Skeletal muscle tissue (tissue), 4 donors: ENCODE measurements around the gene LSM14B. TPM values are rescaled to one million over a fixed set of nuclear protein-coding genes. Genes with fewer than 3 reads are reported as not detected.

ENCODE experiments used
- H3K27ac ChIP-seq: one replicate; pipeline ENCODE4 v1.7.0; 2013; ENCODE audit warnings: mild to moderate bottlenecking, low read depth, low read length, inconsistent platforms
- H3K27me3 ChIP-seq, 3 donors: one replicate each; pipeline ENCODE4 v1.7.0; 2013; ENCODE audit warnings: low read length in 3 of 3; ENCODE audit not compliant: control insufficient read depth in 3 of 3, insufficient read depth in 3 of 3
- H3K36me3 ChIP-seq, 3 donors: one replicate each; pipeline ENCODE4 v1.7.0; 2013; ENCODE audit warnings: low read length in 3 of 3; ENCODE audit not compliant: control insufficient read depth in 3 of 3, insufficient read depth in 3 of 3
- H3K4me1 ChIP-seq, 3 donors: one replicate each; pipeline ENCODE4 v1.7.0; 2013; ENCODE audit warnings: low read length in 3 of 3, mild to moderate bottlenecking in 3 of 3; ENCODE audit not compliant: control insufficient read depth in 3 of 3, insufficient read depth in 3 of 3
- H3K4me3 ChIP-seq, 3 donors: one replicate each; pipeline ENCODE4 v1.7.0; 2013; ENCODE audit warnings: low read length in 3 of 3
- H3K9ac ChIP-seq, 3 donors: one replicate each; pipeline ENCODE4 v1.7.0; 2013; ENCODE audit warnings: low read length in 3 of 3, mild to moderate bottlenecking in 3 of 3, moderate library complexity in 2 of 3, low read depth in 1 of 3
- H3K9me3 ChIP-seq, 3 donors: one replicate each; pipeline ENCODE4 v1.7.0; 2013; ENCODE audit warnings: low read length in 3 of 3; ENCODE audit not compliant: control insufficient read depth in 3 of 3
- total RNA-seq: library from RNA; depleted of rRNA; stranded (reverse); fragments of >200 nt; gene quantifications from one replicate; pipeline ENCODE4 v1.2.3, GENCODE V29; 2014
- donor health status: Osteomylitis.

The LSM14B gene
- total RNA-seq, 1 donor from 2014 or later, result 53.8 TPM

DNA sequence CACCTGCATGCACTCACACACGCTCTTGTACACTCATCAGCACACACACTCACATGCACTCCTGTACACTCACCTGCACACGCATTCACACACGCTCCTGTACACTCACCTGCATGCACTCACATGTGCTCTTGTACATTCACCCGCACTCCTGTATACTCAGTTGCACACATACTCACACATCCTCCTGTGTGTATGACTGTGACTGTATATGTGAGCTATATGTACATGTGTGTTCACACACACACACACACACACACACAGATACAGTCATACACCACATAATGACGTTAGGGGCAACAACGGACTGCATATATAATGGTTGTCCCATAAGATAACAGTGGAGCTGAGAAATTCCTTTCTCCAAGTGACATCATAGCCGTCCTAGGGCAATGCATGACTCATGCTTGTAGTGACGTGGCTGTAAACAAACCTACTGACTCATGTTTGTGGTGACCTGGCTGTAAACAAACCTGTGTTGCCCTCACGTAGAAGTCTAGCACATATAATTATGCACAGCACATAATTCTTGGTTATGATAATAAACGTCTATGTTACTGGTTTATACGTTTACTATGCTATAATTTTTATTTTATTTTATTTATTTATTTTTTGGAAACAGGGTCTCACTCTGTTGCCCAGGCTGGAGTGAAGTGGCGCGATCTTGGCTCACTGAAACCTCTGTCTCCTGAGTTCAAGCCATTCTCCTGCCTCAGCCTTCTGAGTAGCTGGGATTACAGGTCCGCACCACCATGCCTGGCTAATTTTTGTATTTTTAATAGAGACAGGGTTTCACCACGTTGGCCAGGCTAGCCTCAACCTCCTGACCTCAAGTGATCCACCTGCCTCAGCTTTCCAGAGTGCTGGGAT lies 33.8 kb upstream of the LSM14B start:
- Histone ChIP-seq H3K4me1 (peaks cover 0 to 13% (median 8%) of the 10 kb centered on the region in 3 donors), H3K27me3 (peaks cover 10 to 17% (median 11%) of the 10 kb centered on the region in 3 donors), H3K4me3 (no peak overlapping the region), H3K36me3 (no peaks in the 10 kb centered on the region), H3K27ac (no peak overlapping the region), H3K9me3 (no peaks in the 10 kb centered on the region), H3K9ac (no peak overlapping the region)

DNA sequence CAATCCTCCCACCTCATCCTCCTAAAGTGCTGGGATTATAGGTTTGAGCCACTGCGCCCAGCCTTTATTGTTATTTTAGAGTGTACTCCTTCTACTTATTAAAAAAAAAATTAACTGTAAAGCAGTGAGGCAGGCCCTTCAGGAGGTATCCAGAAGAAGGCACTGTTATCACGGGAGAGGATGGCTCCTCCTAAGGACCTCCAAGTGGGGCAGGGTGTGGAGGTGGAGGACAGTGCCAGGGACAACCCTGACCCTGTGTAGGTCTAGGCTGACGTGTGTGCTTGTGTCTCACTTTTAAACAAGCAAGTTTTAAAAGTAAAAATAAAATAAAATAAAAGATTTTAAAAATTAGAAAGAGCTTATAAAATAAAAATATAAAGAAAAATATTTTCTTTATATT lies 32.9 kb upstream of the LSM14B start:
- H3K36me3 ChIP-seq, result no peaks in the 10 kb centered on the region
- H3K9me3 ChIP-seq, result no peaks in the 10 kb centered on the region
- H3K9ac ChIP-seq, result no peak overlapping the region
- H3K27me3 ChIP-seq, result peaks cover 11 to 17% (median 12%) of the 10 kb centered on the region in 3 donors
- no peak overlapping the region for H3K27ac ChIP-seq
- peaks cover 0 to 13% (median 8%) of the 10 kb centered on the region in 3 donors for H3K4me1 ChIP-seq
- no peak overlapping the region for H3K4me3 ChIP-seq

DNA sequence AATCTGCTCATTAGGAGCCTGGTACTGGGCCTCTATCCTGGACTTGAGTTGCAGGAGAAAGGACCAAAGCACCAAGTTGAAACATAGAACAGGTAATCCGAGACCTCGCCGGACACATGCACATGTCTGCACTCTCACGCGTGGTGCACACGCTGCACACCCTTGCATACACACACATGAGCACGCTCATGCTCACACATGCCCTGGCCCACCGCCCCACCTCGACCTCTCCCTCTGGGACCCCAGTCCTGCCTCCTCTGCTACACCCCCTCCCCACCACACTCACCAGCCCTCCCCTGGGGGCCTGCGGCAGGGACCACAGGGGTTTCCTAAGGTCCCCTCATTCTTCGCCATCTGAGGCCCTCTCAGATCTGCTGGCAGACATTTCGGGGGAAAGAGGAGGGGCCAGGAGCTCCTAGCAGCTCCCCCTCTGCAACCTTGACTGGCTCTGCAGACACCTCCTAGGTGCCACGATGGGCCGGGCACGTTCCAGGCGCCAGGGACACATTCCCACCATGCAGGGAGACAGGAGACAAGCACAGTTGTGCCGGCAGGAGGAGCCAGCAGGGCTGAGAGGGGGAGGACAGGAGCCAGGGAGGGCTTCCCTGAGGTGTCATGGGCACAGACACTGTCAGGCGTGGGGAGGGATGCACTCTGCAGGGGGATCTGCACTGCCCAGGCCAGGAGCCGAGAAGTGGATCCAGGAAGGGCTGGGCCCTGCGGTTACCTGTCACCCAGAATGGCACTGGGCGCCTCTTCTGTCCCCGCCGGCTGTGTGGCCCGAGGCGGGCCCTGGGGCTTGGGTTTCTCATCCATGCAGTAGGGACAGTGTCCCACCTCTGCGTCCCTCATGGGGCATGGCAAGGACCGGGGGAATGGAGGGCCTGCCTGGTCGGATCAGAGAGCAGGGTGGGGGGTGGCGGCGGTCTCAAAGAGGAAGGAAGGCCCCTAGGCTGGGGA lies 25.6 kb upstream of the LSM14B start:
- H3K36me3 ChIP-seq, result no peaks in the 10 kb centered on the region
- H3K4me1 ChIP-seq, result no peaks in the 10 kb centered on the region
- peaks cover 0 to 8% (median 6%) of the 10 kb centered on the region in 3 donors for H3K27me3 ChIP-seq
- H3K9ac ChIP-seq, result no peak overlapping the region
- H3K27ac ChIP-seq, result no peak overlapping the region
- no peak overlapping the region for H3K4me3 ChIP-seq
- H3K9me3 ChIP-seq, result peaks cover 2 to 9% (median 4%) of the 10 kb centered on the region in 3 donors

DNA sequence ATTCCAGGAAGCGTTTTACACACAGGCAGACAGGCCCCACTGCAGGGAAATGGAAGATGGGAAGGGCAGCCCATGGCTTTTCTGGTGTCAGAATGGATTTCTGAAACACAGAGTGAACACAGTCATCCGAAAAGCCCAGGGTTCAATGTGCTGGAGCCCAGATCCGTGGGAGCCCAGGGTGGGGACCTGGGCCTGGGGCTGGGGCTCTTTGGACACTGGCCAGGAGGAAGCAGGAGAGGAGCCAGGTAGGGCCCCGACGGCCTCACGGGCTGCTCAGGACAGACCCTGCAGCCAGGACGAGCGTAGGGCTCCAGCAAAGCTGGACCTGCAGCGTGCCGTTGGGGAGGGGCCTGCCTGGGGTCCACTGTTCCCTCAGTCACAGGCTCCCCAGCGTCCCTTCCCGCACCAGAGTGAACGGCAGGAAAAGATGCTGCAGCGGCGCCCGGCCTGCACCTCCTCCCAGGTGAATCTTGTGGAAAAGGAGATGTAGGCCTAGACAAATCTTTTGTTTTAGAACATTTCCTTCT lies 24.3 kb upstream of the LSM14B start:
- H3K27me3 ChIP-seq, result peaks cover 0 to 8% (median 8%) of the 10 kb centered on the region in 3 donors
- peaks cover 2 to 12% (median 4%) of the 10 kb centered on the region in 3 donors for H3K9me3 ChIP-seq
- H3K36me3 ChIP-seq, result no peaks in the 10 kb centered on the region

DNA sequence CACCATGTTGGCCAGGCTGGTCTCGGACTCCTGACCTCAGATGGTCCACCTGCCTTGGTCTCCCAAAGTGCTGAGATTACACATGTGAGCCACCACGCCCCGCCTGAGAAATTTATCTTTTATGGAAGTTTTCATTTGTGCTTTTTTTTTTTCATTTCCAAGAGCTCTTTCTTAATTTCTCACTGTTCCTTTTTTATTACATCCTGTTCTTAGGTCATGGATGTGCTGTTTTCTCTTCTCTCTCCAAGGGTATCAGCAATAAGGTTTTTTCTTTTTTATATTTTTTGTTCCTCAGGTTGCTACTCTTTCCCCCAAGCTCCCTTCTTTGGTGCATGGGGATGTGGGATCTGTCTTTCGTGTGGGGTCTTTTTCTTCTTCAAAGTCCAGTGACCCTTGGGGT lies 21.2 kb upstream of the LSM14B start:
- H3K4me1 ChIP-seq, result no peaks in the 10 kb centered on the region
- H3K9me3 ChIP-seq, result peaks cover 2 to 12% (median 4%) of the 10 kb centered on the region in 3 donors
- H3K36me3 ChIP-seq, result no peaks in the 10 kb centered on the region
- H3K4me3 ChIP-seq, result no peak overlapping the region
- H3K27me3 ChIP-seq, result peaks cover 0 to 15% (median 9%) of the 10 kb centered on the region in 3 donors
- H3K9ac ChIP-seq, result no peak overlapping the region
- H3K27ac ChIP-seq, result no peak overlapping the region

More for the DNA sequence above, 24.3 kb upstream of the LSM14B start:
- no peak overlapping the region for H3K4me3 ChIP-seq
- H3K9ac ChIP-seq, result no peak overlapping the region
- H3K4me1 ChIP-seq, result no peaks in the 10 kb centered on the region
- no peak overlapping the region for H3K27ac ChIP-seq

DNA sequence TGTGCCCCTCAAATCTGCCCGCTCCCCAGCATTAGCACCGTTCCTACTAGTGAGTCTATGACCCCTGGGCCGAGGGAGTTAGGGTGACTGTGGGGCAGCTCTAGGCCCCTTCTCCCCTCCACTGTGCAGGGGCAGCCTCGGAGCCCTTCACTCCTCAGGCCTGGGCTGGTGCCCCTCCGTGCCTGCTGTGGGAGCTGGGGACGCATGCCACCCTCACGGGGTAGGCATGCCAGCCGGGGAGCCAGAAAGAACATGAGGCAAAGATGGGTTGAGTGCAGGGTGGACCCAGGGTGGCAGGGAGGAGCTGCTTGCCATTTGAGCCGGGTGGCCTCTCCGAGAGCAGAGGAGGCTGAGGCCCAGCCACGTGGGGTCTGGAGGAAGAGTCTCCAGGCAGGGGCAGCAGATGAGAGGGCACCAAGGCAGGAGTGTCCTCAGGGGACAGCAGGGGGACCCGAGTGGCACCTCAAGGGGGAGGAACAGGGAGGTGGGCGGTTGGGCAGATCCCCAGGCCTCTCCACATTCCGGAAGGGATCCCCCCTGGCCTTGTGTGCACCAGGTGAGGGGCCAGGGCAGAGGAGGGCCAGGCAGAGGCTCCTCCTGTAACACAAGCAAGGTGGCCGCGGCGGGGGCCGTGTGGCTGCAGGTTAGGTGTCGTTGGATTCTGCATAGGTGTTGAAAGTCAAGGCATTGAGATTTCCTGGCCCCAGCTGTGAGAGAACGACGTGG lies 18.6 kb upstream of the LSM14B start:
- H3K36me3 ChIP-seq, result no peaks in the 10 kb centered on the region
- H3K27ac ChIP-seq, result no peak overlapping the region
- H3K4me3 ChIP-seq, result no peak overlapping the region
- peaks cover 2 to 21% (median 15%) of the 10 kb centered on the region in 3 donors for H3K9me3 ChIP-seq
- peaks cover 0 to 12% (median 9%) of the 10 kb centered on the region in 3 donors for H3K27me3 ChIP-seq
- H3K9ac ChIP-seq, result no peak overlapping the region
- no peaks in the 10 kb centered on the region for H3K4me1 ChIP-seq

DNA sequence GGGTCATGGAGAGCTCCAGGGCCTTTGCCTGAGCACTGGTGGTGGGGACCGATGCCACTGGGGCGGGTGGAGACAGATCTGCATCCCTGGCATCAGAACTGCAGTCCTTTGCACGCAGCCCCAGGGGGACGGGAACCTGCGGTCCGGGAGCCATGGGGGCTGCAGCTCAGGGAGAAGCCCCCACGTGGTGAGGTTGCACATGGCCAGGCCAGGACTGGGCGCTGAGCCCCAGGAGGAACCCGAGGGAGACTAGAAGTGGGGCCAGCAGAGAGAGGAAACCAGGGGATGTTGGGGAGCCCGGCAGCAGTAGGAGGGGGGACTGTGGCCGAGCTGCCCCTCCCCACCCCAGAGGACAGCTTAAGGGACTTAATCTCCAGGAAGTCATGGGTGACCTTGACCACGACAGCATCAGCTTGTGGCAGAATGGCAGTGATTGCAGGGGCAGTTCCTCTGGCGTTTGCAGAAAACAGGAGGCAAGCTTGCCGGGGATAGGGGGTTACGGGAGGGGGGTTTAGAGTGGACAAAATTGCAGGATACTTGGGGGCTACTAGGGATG lies 18.0 kb upstream of the LSM14B start:
- no peaks in the 10 kb centered on the region for H3K4me1 ChIP-seq
- no peak overlapping the region for H3K9ac ChIP-seq
- no peak overlapping the region for H3K4me3 ChIP-seq
- H3K27ac ChIP-seq, result no peak overlapping the region
- H3K36me3 ChIP-seq, result no peaks in the 10 kb centered on the region
- peaks cover 0 to 12% (median 9%) of the 10 kb centered on the region in 3 donors for H3K27me3 ChIP-seq
- peaks cover 5 to 25% (median 15%) of the 10 kb centered on the region in 3 donors for H3K9me3 ChIP-seq

DNA sequence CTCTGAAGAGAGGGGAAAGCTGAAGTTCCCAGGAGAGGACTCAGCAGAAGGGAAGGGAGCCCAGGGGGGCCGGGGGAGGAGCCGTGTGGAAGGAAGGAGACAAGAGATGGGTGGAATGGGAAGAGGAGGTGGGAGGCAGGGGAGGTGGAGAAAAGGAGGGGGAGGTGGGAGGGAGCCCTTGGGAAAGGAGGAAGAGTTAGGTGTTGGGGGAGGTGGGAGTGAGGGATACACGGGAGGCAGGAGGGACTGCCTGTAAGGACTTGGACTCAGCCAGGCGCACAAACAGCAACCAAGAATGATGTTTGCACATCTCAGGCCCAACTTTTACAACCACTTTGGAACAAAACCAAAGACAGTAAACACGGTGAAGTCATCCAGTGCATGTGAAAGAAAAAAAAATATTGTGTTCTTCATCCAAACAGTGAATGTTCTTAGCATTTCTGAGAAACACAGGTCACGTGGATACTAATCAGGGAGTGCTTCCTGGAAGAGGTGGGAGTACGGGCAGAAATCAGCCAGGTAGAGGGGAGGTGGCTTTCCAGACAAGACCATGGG lies 17.4 kb upstream of the LSM14B start:
- Histone ChIP-seq H3K4me3 (no peak overlapping the region), H3K9ac (no peak overlapping the region), H3K36me3 (no peaks in the 10 kb centered on the region), H3K27ac (no peak overlapping the region), H3K9me3 (peaks cover 7 to 28% (median 12%) of the 10 kb centered on the region in 3 donors), H3K27me3 (peaks cover 0 to 12% (median 9%) of the 10 kb centered on the region in 3 donors), H3K4me1 (no peaks in the 10 kb centered on the region)

DNA sequence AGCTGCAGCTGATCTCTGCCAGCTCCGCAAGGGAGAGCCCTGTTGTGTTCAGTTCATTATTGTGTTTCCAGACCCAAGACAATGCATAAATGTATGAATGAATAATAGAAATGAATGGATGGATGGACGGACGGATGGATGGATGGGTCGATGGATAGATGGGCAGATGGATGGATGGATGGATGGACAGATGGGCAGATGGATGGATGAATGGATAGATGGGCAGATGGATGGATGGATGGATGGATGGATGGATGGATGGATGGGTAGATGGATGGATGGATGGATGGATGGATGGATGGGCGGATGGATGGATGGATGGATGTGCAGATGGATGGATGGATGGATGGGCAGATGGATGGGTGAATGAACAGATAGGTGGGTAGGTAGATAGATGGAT lies 16.7 kb upstream of the LSM14B start:
- Histone ChIP-seq H3K9ac (no peak overlapping the region), H3K9me3 (peaks cover 5 to 25% (median 11%) of the 10 kb centered on the region in 3 donors), H3K27me3 (peaks cover 0 to 12% (median 4%) of the 10 kb centered on the region in 3 donors), H3K27ac (no peak overlapping the region), H3K4me1 (no peaks in the 10 kb centered on the region), H3K4me3 (no peak overlapping the region), H3K36me3 (no peaks in the 10 kb centered on the region)
